OCI-LY7 (cell line): ENCODE measurements around the gene CCNO. TPM values are rescaled to one million over a fixed set of nuclear protein-coding genes. Genes with fewer than 3 reads are reported as not detected.

Experiments used
- BruUV-seq: library from RNA; stranded (reverse); fragments of 400-500 nt; replicated peaks from 2 replicates; lab custom pipeline; 2021; lab: Mats Ljungman, UMichigan
- CTCF ChIA-PET: fragments of 300-600 bp; sonication (Branson Sonifier 250); formaldehyde crosslinking; loops from one replicate; lab custom pipeline; 2022; ENCODE audit warnings: antibody characterized with exemption; ENCODE audit not compliant: unreplicated experiment; lab: Charles Lee
- POLR2A ChIA-PET: fragments of 300-600 bp; sonication (Branson Sonifier 250); formaldehyde crosslinking; loops from one replicate; lab custom pipeline; 2022; ENCODE audit warnings: antibody characterized with exemption; lab: Charles Lee
- DNase-seq: peaks from one replicate; pipeline ENCODE4 v3.0.0-alpha.2; 2015; ENCODE audit warnings: low spot score
- H2AFZ ChIP-seq: fragments of 200-600 bp; sonication (generic), shearing (Covaris generic); 2 replicates; pipeline ENCODE4 v1.6.1; 2014; ENCODE audit warnings: mild to moderate bottlenecking, antibody characterized with exemption, low read length, moderate library complexity
- H3K27ac ChIP-seq: fragments of 200-600 bp; sonication (generic); 2 replicates; pipeline ENCODE4 v1.5.1; 2014; ENCODE audit warnings: mixed run types, low read depth, mild to moderate bottlenecking, moderate library complexity, low read length, inconsistent platforms; ENCODE audit not compliant: poor library complexity, severe bottlenecking
- H3K36me3 ChIP-seq: fragments of 200-600 bp; sonication (generic); 2 replicates; pipeline ENCODE4 v1.6.1; 2014; ENCODE audit warnings: mild to moderate bottlenecking, antibody characterized with exemption, low read length, moderate library complexity, mixed read lengths; ENCODE audit not compliant: insufficient read depth
- H3K4me1 ChIP-seq: fragments of 200-600 bp; sonication (generic); 2 replicates; pipeline ENCODE4 v1.5.1; 2014; ENCODE audit warnings: mild to moderate bottlenecking, low read length; ENCODE audit not compliant: insufficient read depth, poor library complexity, severe bottlenecking
- H3K4me2 ChIP-seq: fragments of 200-600 bp; sonication (generic); 2 replicates; pipeline ENCODE4 v1.6.1; 2014; ENCODE audit warnings: mild to moderate bottlenecking, low read length
- H3K4me3 ChIP-seq: fragments of 200-600 bp; sonication (generic); 2 replicates; pipeline ENCODE4 v1.5.1; 2014; ENCODE audit warnings: mild to moderate bottlenecking, low read depth, low read length; ENCODE audit not compliant: poor library complexity, severe bottlenecking
- H3K79me2 ChIP-seq: fragments of 200-600 bp; sonication (generic); 2 replicates; pipeline ENCODE4 v1.6.1; 2016; ENCODE audit warnings: low read depth, mild to moderate bottlenecking, low read length, moderate library complexity, mixed read lengths; ENCODE audit not compliant: insufficient read depth
- H3K9me2 ChIP-seq: fragments of 200-600 bp; sonication (generic); 2 replicates; pipeline ENCODE4 v1.6.1; 2016; ENCODE audit warnings: mild to moderate bottlenecking, low read length, mixed read lengths; ENCODE audit not compliant: insufficient read depth
- H3K9me3 ChIP-seq: fragments of 200-600 bp; sonication (generic); 2 replicates; pipeline ENCODE4 v1.6.1; 2014; ENCODE audit warnings: mild to moderate bottlenecking, mixed run types, low read length, mixed read lengths
- H4K20me1 ChIP-seq: fragments of 200-600 bp; sonication (generic); 2 replicates; pipeline ENCODE4 v1.6.1; 2014; ENCODE audit warnings: mild to moderate bottlenecking, antibody characterized with exemption, low read length, moderate library complexity, mixed read lengths; ENCODE audit not compliant: insufficient read depth
- EZH2phosphoT487 ChIP-seq: fragments of 200-600 bp; sonication (generic); IDR thresholded peaks from 2 replicates; pipeline ENCODE4 v1.6.1; 2018; ENCODE audit warnings: low read depth, borderline replicate concordance, mild to moderate bottlenecking, mixed run types, antibody characterized with exemption, low read length, moderate library complexity, mixed read lengths
- intact Hi-C: fragments of 100-400 bp; cut with micrococcal nuclease; formaldehyde crosslinking; loops from one replicate; pipeline ENCODE4 v1.10.0; 2022; ENCODE audit not compliant: unreplicated experiment
- total RNA-seq, 2 experiments: library from RNA; depleted of rRNA in 1 of 2; stranded (reverse); fragments of >200 nt in 1 of 2; shearing (Covaris generic) in 1 of 2; gene quantifications; 2 replicates each; pipeline ENCODE4 v1.2.3, GENCODE V29; 2014 to 2022
- TF ChIP-seq, protein P1 (sequence below): fragments of 200-600 bp; sonication (generic); conservative IDR thresholded peaks from 2 replicates; pipeline ENCODE4 v1.5.1; 2014; ENCODE audit warnings: mild to moderate bottlenecking, antibody characterized with exemption, low read length, moderate library complexity, mixed read lengths

The CCNO gene
- total RNA-seq, 2 experiments from 2014 or later = 2.4 to 3.3 TPM

DNA sequence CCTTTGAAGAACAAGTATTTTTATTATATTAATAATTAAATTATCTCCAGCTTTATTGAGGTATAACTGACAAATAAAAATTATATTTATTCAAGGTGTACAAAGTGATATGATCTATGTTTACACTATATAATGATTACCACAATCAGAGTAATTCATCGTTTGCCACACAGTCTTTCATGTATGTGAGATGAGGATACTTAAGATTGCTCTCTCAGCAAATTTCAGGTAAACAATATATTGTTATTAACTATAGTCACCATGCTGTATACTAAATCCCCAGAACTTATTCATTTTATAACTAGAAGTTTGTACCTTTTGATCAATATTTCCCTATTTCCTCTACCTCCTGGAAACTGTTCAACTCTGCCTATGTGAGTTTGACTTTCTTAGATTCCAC, 16.7 kb upstream of the CCNO start:
- ChIA-PET POLR2A (no interaction called here), CTCF (no interaction called here)
- TF ChIP-seq EZH2phosphoT487 = no peak
- TF ChIP-seq, protein P1, sequence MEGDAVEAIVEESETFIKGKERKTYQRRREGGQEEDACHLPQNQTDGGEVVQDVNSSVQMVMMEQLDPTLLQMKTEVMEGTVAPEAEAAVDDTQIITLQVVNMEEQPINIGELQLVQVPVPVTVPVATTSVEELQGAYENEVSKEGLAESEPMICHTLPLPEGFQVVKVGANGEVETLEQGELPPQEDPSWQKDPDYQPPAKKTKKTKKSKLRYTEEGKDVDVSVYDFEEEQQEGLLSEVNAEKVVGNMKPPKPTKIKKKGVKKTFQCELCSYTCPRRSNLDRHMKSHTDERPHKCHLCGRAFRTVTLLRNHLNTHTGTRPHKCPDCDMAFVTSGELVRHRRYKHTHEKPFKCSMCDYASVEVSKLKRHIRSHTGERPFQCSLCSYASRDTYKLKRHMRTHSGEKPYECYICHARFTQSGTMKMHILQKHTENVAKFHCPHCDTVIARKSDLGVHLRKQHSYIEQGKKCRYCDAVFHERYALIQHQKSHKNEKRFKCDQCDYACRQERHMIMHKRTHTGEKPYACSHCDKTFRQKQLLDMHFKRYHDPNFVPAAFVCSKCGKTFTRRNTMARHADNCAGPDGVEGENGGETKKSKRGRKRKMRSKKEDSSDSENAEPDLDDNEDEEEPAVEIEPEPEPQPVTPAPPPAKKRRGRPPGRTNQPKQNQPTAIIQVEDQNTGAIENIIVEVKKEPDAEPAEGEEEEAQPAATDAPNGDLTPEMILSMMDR = no peak
- H3K9me3 ChIP-seq = peaks cover 15% of the 10 kb centered on the region
- no peak for DNase-seq
- H3K27ac ChIP-seq = no peak overlapping the region
- no peaks in the 10 kb centered on the region for H4K20me1 ChIP-seq
- H3K4me3 ChIP-seq = no peak overlapping the region
- no peaks in the 10 kb centered on the region for H3K79me2 ChIP-seq
- H3K36me3 ChIP-seq = peaks cover 4% of the 10 kb centered on the region; the same call in 1 of the 2 replicates
- no peak overlapping the region for H2AFZ ChIP-seq
- no peak overlapping the region for H3K4me2 ChIP-seq
- no peaks in the 10 kb centered on the region for H3K9me2 ChIP-seq
- intact Hi-C loops = no loop called here
- H3K4me1 ChIP-seq = no peaks in the 10 kb centered on the region
- no TSS peak for BruUV-seq

DNA sequence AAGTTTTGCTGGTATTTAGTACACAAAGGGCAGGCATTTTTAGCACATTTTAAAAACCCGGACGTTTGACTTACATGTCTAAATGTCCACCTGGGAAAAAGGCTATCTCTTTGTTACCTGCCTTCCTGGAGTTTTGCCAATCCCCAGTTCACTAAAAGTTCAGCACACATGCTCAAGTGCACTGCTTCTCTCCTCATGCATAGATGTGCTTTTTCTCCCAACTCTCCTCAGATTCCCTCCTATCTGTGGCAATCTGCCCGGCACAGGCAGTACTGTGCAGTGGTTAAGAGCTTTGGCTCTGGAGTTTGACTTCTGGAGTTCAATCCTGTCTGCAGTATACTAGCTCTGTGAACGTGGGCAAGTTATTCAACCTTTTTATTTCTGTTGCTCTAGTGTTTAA, 8.3 kb upstream of the CCNO start:
- POLR2A ChIA-PET = interaction anchor here (0.6 to 0.9 kb wide), 4 partner anchors 8 to 183 kb away, joined by 3 to 4 read pairs (median 3); no protein-coding TSS in a partner anchor
- H3K4me2 ChIP-seq = no peak overlapping the region

DNA sequence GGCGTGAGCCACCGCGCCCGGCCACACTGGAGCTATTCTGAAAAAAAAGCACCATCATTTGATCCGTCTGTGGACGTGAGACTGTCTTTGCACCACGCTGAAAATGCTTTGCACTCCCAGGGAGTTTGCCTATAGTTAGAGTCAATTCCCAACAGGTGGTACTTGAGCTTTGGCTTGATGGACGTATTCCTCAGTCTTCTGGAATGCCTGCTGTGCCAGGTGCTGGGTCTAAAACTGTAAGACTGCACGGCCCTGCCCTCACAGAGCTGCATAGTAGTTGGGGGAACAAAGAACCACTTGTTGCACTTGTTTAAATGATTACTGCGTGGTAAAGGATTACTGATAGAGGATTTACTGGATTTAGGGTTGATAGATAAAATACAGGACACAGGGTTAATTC, 3.4 kb upstream of the CCNO start:
- H3K4me2 ChIP-seq = no peak overlapping the region
- H3K9me2 ChIP-seq = no peaks in the 10 kb centered on the region
- H2AFZ ChIP-seq = no peak overlapping the region
- BruUV-seq = no TSS peak
- no peaks in the 10 kb centered on the region for H4K20me1 ChIP-seq
- H3K27ac ChIP-seq = no peak overlapping the region
- ChIA-PET POLR2A (interaction anchor here (0.6 kb wide), 1 partner anchor 609 kb away, joined by 3 read pairs; no protein-coding TSS in a partner anchor), CTCF (no interaction called here)
- no peaks in the 10 kb centered on the region for H3K79me2 ChIP-seq
- no peak overlapping the region for H3K4me3 ChIP-seq
- intact Hi-C loops = no loop called here
- H3K36me3 ChIP-seq = no peaks in the 10 kb centered on the region
- no peak for DNase-seq
- H3K9me3 ChIP-seq = no peaks in the 10 kb centered on the region
- H3K4me1 ChIP-seq = peaks cover 12% of the 10 kb centered on the region
- TF ChIP-seq EZH2phosphoT487 = no peak
- TF ChIP-seq, protein P1 = no peak

More for the DNA sequence above, 8.3 kb upstream of the CCNO start:
- no peak for DNase-seq
- H3K9me2 ChIP-seq = no peaks in the 10 kb centered on the region
- BruUV-seq = no TSS peak
- H3K9me3 ChIP-seq = no peaks in the 10 kb centered on the region
- intact Hi-C loops = no loop called here
- H3K36me3 ChIP-seq = no peaks in the 10 kb centered on the region
- no peak overlapping the region for H2AFZ ChIP-seq
- no peak overlapping the region for H3K4me3 ChIP-seq
- no peaks in the 10 kb centered on the region for H3K79me2 ChIP-seq
- no peak overlapping the region for H3K27ac ChIP-seq
- CTCF ChIA-PET = no interaction called here
- H4K20me1 ChIP-seq = no peaks in the 10 kb centered on the region
- no peaks in the 10 kb centered on the region for H3K4me1 ChIP-seq
- TF ChIP-seq, protein P1 = no peak
- TF ChIP-seq EZH2phosphoT487 = no peak
